Thymus (tissue), 11 donors: ENCODE data around the gene RAI14. TPM values are rescaled to one million over a fixed set of nuclear protein-coding genes. Genes with fewer than 3 reads are reported as not detected.
"Not testable (repeated sequence)": the region's sequence is repeated elsewhere in the genome, so short reads cannot be mapped to it uniquely, and the experiment has no call there.

ENCODE experiments used
- DNase-seq, 9 donors: peaks; one replicate each; pipeline ENCODE4 v3.0.0-alpha.2; 2013; ENCODE audit warnings: low spot score in 9 of 9, low read depth in 6 of 9, missing footprints in 1 of 9
- H3K27ac ChIP-seq, 2 donors: one replicate each; pipeline ENCODE4 v1.5.1; 2013; ENCODE audit warnings: control low read depth in 1 of 2, low read depth in 1 of 2, low read length in 1 of 2, mild to moderate bottlenecking in 1 of 2, moderate library complexity in 1 of 2
- H3K27me3 ChIP-seq, 2 donors: one replicate each; pipeline ENCODE4 v1.5.1; 2013; ENCODE audit warnings: low read length in 1 of 2; ENCODE audit not compliant: control insufficient read depth in 2 of 2, insufficient read depth in 1 of 2
- H3K36me3 ChIP-seq, 2 donors: one replicate each; pipeline ENCODE4 v1.5.1; 2013; ENCODE audit warnings: low read length in 1 of 2, mild to moderate bottlenecking in 1 of 2, moderate library complexity in 1 of 2; ENCODE audit not compliant: control insufficient read depth in 2 of 2, insufficient read depth in 2 of 2
- H3K4me1 ChIP-seq, 2 donors: one replicate each; pipeline ENCODE4 v1.5.1; 2013; ENCODE audit warnings: low read length in 2 of 2; ENCODE audit not compliant: control insufficient read depth in 2 of 2, insufficient read depth in 2 of 2
- H3K4me3 ChIP-seq, 2 donors: one replicate each; pipeline ENCODE4 v1.5.1; 2013; ENCODE audit warnings: low read length in 2 of 2, control low read depth in 1 of 2, mild to moderate bottlenecking in 1 of 2
- H3K9me3 ChIP-seq, 2 donors: one replicate each; pipeline ENCODE4 v1.5.1; 2013; ENCODE audit warnings: low read length in 1 of 2, mild to moderate bottlenecking in 1 of 2; ENCODE audit not compliant: control insufficient read depth in 2 of 2, insufficient read depth in 1 of 2
- WGBS: extraction: QIAGEN DNeasy Blood & Tissue Kit; methylation state at CpG from one replicate; pipeline ENCODE4 v1.1.7; 2013; 5-methylcytosine and 5-hydroxymethylcytosine counted together
- polyA plus RNA-seq: library from polyadenylated mRNA; stranded (reverse); fragments of 200-250 nt; gene quantifications from one replicate; pipeline ENCODE4 v1.2.3, GENCODE V29; 2013
- total RNA-seq: library from RNA; stranded (reverse); fragments of 120-200 nt; gene quantifications from one replicate; pipeline ENCODE4 v1.2.4, GENCODE V29; 2013
- donor health status: healthy.

Gene RAI14
- total and polyA plus RNA-seq, 2 donors, result 6.0 to 10.4 TPM

DNA sequence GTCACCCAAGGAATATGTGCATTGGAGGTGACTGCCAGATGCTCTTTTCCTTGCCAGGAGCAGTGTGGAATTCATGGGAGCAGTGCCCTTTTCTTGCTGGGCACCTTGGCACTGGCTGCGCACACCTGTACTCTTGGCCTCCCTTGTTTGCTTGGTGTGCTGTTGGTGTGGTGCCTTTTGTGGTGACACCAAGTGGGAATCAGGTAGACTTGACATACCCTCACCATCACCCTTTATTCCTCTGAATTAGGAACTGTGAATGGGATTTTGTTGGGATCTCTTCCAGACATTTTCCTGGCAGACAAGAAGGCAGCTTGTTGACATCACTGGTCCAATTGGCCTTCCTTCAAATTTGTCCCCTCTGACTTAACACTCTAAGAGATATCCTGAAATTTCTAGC, 82.3 kb downstream of the RAI14 start:
- WGBS, result 97% methylated on average over 1 of the region's 1 CpG

DNA sequence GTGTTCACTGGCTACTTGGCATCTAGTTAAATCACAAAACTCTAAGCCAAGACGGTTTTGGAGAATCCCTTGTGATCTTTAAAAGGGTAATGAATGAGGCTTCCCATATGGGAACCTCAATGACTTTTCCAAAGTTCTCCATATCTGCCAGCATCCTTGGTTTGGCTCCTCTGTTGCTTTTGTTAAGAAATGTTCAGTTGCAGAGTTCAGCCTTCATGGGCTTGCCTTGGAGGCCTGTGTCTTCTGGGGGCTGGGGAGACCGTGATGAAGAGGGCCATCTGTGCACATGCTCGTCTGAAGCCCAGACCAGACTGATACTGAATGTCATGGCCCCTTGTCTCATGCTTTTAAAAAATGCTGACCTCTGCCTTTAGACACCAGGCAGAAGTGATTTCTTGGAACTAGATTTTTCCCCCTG, 84.3 kb downstream of the RAI14 start:
- Histone ChIP-seq H3K4me1 (no peaks in the 10 kb centered on the region), H3K27ac (no peak overlapping the region), H3K9me3 (no peaks in the 10 kb centered on the region), H3K36me3 (no peaks in the 10 kb centered on the region), H3K27me3 (no peaks in the 10 kb centered on the region), H3K4me3 (no peak overlapping the region)
- 78% methylated on average over 3 of the region's 3 CpGs for WGBS
- no peak for DNase-seq

More for the DNA sequence above, 82.3 kb downstream of the RAI14 start:
- no peaks in the 10 kb centered on the region for H3K36me3 ChIP-seq
- no peak for DNase-seq
- no peaks in the 10 kb centered on the region for H3K27me3 ChIP-seq
- no peak overlapping the region for H3K4me3 ChIP-seq
- no peaks in the 10 kb centered on the region for H3K9me3 ChIP-seq
- H3K4me1 ChIP-seq, result no peaks in the 10 kb centered on the region
- H3K27ac ChIP-seq, result no peak overlapping the region

DNA sequence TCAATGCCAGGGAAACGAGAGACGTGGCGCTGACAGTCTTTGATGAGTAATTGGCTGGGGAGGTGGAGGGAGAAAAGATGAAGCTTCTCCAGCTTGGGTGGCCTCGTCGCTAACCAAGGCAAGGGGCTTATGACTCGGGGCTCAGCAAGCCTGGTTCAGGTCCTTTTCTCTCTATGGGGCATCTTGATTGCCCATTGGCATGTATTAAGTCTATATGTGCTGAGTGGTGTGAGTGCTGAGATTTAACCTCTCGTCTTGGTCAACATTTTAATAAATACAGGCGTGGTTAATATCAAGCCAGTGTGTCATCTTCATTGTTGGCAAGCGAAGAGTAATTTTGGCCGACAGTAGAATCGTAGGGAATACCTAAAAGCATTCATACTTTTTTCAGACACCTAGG, 85.9 kb downstream of the RAI14 start:
- Histone ChIP-seq H3K4me1 (no peaks in the 10 kb centered on the region), H3K27ac (no peak overlapping the region), H3K4me3 (no peak overlapping the region), H3K36me3 (no peaks in the 10 kb centered on the region), H3K27me3 (no peaks in the 10 kb centered on the region), H3K9me3 (no peaks in the 10 kb centered on the region)
- 95% methylated on average over 11 of the region's 11 CpGs for WGBS
- DNase-seq, result no peak

DNA sequence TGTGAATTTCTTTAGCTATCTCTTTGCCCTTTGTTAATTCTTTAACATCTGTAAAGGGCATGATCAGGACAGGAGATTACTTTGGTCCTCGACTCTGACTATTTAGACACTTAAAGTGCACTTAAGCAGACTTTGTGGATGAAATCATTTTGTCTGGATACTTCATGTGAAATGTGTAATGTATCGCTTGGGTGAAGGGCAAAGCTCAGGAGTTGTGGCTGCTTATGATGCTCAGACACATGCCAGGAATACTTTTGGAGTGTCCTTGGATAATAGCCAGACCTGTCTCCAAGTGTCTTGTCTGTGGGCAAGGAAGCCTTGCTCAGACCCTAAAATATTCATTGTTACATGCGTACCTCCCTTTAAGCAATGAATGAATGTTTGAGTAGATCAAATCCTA, 87.8 kb downstream of the RAI14 start:
- Histone ChIP-seq H3K27ac (no peak overlapping the region), H3K4me1 (no peaks in the 10 kb centered on the region), H3K4me3 (no peak overlapping the region), H3K27me3 (no peaks in the 10 kb centered on the region), H3K9me3 (no peaks in the 10 kb centered on the region), H3K36me3 (no peaks in the 10 kb centered on the region)
- no peak for DNase-seq
- 93% methylated on average over 3 of the region's 3 CpGs for WGBS

DNA sequence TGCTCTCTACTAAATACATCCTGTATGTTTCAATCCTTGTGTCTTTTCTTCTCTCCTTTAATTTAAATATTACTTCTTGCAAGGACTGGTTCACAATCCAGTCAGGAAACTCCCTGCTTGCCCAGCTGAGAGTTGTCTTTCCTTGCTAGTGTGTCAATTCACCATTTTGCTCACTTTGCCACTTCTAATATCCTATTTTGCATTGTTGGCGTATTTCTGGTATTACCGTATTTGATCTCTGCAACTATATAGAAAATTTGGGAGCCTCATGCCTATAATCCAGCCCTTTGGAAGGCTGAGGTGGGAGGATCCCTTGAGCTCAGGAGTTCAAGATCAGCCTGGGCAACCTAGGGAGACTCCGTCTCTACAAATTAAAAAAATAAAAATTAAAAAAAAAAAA, 92.3 kb downstream of the RAI14 start:
- Histone ChIP-seq H3K27ac (no peak overlapping the region), H3K27me3 (no peaks in the 10 kb centered on the region), H3K4me1 (no peaks in the 10 kb centered on the region), H3K36me3 (no peaks in the 10 kb centered on the region), H3K9me3 (no peaks in the 10 kb centered on the region), H3K4me3 (no peak overlapping the region)
- DNase-seq, result no peak
- WGBS, result 97% methylated on average over 3 of the region's 3 CpGs

DNA sequence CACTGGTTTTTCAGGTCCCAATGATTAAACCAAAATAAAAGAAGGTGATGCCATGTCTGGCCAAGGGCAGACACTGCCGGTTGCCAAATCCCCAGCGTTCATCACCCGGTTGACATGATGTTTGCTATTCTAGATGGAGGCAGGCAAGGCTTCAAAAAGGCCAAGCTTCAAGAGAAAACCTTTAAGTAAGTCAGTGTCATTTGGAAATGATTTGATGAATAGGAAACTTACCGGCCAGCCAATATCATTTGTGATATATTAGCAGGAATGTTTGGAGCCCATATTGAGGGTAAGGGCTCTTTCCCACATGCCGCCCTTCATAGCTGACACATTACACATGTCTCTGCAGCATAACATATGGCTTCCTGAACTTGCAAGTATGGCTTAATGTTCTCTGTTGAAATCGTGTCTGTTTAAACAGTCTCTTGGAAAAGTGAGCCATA, 93.3 kb downstream of the RAI14 start:
- Histone ChIP-seq H3K27me3 (no peaks in the 10 kb centered on the region), H3K9me3 (no peaks in the 10 kb centered on the region), H3K4me1 (no peaks in the 10 kb centered on the region), H3K36me3 (no peaks in the 10 kb centered on the region), H3K27ac (no peak overlapping the region), H3K4me3 (no peak overlapping the region)
- WGBS, result 85% methylated on average over 6 of the region's 6 CpGs
- DNase-seq, result no peak

DNA sequence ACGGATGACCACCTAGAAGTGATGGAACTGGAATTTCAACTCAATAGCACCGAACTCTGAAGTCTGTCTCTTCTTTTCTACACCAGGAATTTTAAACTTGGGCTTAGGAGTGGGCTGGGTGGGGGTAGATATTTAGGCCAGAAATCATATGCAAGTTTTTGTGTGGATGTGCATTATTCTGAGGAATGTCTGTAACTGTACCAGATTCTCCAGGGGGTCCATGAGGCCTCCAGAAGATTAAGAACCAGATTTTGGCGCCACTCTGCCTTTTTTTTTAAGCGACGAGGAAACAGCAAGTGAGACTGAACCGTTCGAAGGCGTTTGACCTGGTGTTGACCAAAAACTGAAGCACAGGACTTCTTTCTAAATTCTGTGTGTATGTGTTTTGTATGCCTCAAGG, 94.1 kb downstream of the RAI14 start:
- no peak for DNase-seq
- 85% methylated on average over 8 of the region's 8 CpGs for WGBS
- H3K36me3 ChIP-seq, result no peaks in the 10 kb centered on the region

DNA sequence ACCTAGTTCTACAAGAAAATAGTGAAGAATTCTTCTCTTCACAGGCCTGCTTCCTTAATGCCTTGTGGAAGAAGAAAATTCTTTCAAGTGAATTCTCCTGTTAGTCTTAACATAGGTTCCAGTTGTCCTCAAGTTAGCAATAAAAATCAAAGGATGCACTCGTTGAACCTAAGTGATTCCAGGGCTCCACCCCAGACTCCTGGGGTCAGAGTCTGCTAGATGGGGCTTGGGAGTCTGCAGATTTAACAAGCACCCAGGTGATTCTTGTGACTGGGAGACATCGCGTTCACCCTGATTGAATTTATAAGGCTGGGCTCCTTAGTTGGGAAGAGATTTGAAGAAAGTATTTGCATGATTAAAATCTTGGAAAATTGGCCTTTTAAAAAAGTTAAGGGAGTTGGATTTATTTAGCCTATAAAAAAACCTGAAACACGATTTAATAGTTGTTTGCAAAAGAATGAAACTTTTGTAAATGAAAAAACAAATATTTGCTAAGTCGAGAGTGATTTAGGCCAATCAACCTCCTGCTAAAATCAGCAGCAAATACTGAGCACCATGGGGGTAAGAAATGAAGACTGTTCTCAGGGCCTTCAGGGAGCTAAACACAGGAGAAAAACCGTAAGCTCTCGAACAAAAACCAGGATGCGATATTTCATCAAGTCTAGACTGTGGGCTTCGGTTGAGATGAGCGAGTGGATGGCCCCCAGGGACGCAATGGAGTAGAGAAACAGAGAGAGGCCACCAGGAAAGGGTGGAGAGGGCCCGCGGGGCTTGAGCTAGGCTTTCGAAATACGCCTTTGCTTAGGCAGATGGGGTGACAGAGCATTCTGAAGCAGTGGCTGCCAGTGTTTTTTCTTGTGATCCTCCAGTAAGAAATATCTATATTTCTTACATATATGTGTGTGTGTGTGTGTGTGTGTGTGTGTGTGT, 95.9 kb downstream of the RAI14 start:
- Histone ChIP-seq H3K4me1 (no peaks in the 10 kb centered on the region), H3K27me3 (no peaks in the 10 kb centered on the region), H3K4me3 (no peak overlapping the region), H3K9me3 (no peaks in the 10 kb centered on the region), H3K27ac (no peak overlapping the region), H3K36me3 (no peaks in the 10 kb centered on the region)
- WGBS, result 96% methylated on average over 15 of the region's 15 CpGs
- no peak for DNase-seq

More for the DNA sequence above, 94.1 kb downstream of the RAI14 start:
- no peak overlapping the region for H3K27ac ChIP-seq
- H3K27me3 ChIP-seq, result no peaks in the 10 kb centered on the region
- H3K9me3 ChIP-seq, result no peaks in the 10 kb centered on the region
- no peaks in the 10 kb centered on the region for H3K4me1 ChIP-seq
- H3K4me3 ChIP-seq, result no peak overlapping the region

DNA sequence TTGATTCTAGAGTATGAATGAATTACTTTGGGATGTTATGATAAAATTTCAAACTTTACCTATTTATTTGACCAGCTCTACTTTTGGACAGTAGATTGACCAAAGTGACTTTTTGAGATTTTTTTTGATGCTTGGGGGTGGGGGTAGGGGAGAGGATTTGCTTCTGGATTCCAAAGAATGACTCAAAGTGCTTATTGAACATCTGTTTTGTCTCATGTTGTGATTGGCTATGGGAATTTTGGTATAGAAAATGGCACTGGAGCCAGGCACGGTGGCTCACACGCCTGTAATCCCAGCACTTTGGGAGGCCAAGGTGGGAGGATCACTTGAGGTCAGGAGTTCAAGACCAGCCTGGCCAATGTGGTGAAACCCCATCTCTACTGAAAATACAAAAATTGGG, 97.1 kb downstream of the RAI14 start:
- not testable (repeated sequence) for H3K4me1 ChIP-seq, H3K27ac ChIP-seq, H3K27me3 ChIP-seq, DNase-seq, H3K4me3 ChIP-seq, H3K36me3 ChIP-seq, H3K9me3 ChIP-seq
- over 99% methylated on average over 2 of the region's 2 CpGs for WGBS
